H1 (cell line): ENCODE measurements around the gene PCID2.

ENCODE experiments used
- ASH2L ChIP-seq: fragments of 200-600, 300-600 bp; sonication (generic); IDR thresholded peaks from one replicate; pipeline ENCODE4 v1.7.1; 2017; ENCODE audit warnings: low read length
- BCL11A ChIP-seq, 2 experiments: IDR thresholded peaks; one replicate each; pipeline ENCODE4 v1.6.1; 2011; ENCODE audit warnings: low read depth in 2 of 2, low read length in 2 of 2, mild to moderate bottlenecking in 2 of 2
- CEBPB ChIP-seq: IDR thresholded peaks from 2 replicates; pipeline ENCODE4 v1.6.1; 2012; ENCODE audit warnings: low read depth, low read length
- EP300 ChIP-seq, 2 experiments: IDR thresholded peaks; 1 replicate in 1 of 2; 2 replicates in 1 of 2; pipeline ENCODE4 v1.6.1; 2011 to 2012; ENCODE audit warnings: low read depth in 2 of 2, low read length in 2 of 2, mild to moderate bottlenecking in 2 of 2, borderline replicate concordance in 1 of 2, inconsistent platforms in 1 of 2, moderate library complexity in 1 of 2
- EZH2 ChIP-seq: fragments of 200-600 bp; sonication (generic); IDR thresholded peaks from 2 replicates; pipeline ENCODE4 v1.7.1; 2012; ENCODE audit warnings: low read depth, mild to moderate bottlenecking, moderate library complexity, low read length, inconsistent platforms; ENCODE audit not compliant: severe bottlenecking
- POLR2A ChIP-seq, 2 experiments: IDR thresholded peaks; 1 replicate in 1 of 2; 2 replicates in 1 of 2; pipeline ENCODE4 v1.6.1; 2011; ENCODE audit warnings: low read depth in 2 of 2, low read length in 2 of 2, mild to moderate bottlenecking in 2 of 2; ENCODE audit errors: control extremely low read depth in 1 of 2
- POLR2AphosphoS5 ChIP-seq: IDR thresholded peaks from 2 replicates; pipeline ENCODE4 v1.6.1; 2011; ENCODE audit warnings: low read depth, low read length
- RAD21 ChIP-seq, 2 experiments: IDR thresholded peaks in 1 of 2; conservative IDR thresholded peaks in 1 of 2; 2 replicates each; pipeline ENCODE4 v1.6.1; 2011; ENCODE audit warnings: low read depth in 2 of 2, low read length in 2 of 2, improper control_type of control experiment in 1 of 2, inconsistent platforms in 1 of 2, mild to moderate bottlenecking in 1 of 2, moderate library complexity in 1 of 2
- RFX5 ChIP-seq: IDR thresholded peaks from 2 replicates; pipeline ENCODE4 v1.6.1; 2011; ENCODE audit warnings: low read depth, low read length, improper control_type of control experiment, borderline replicate concordance
- TF ChIP-seq, protein P1 (sequence below): IDR thresholded peaks from 2 replicates; pipeline ENCODE4 v1.6.1; 2011; ENCODE audit warnings: low read length, improper control_type of control experiment
- TF ChIP-seq, protein P2 (sequence below), 3 experiments: IDR thresholded peaks; 1 replicate in 2 of 3; 2 replicates in 1 of 3; pipeline versions ENCODE4 v1.5.1 to v1.6.1; 2011; ENCODE audit warnings: low read length in 3 of 3, mild to moderate bottlenecking in 3 of 3, inconsistent platforms in 2 of 3, low read depth in 1 of 3, moderate library complexity in 1 of 3; ENCODE audit not compliant: insufficient read depth in 1 of 3; ENCODE audit errors: control extremely low read depth in 1 of 3
- TF ChIP-seq, protein P3 (sequence below): IDR thresholded peaks from 2 replicates; pipeline ENCODE4 v1.6.1; 2012; ENCODE audit warnings: inconsistent platforms
- TF ChIP-seq, protein P4 (sequence below): IDR thresholded peaks from 2 replicates; pipeline ENCODE4 v1.6.1; 2012; ENCODE audit warnings: inconsistent platforms

DNA sequence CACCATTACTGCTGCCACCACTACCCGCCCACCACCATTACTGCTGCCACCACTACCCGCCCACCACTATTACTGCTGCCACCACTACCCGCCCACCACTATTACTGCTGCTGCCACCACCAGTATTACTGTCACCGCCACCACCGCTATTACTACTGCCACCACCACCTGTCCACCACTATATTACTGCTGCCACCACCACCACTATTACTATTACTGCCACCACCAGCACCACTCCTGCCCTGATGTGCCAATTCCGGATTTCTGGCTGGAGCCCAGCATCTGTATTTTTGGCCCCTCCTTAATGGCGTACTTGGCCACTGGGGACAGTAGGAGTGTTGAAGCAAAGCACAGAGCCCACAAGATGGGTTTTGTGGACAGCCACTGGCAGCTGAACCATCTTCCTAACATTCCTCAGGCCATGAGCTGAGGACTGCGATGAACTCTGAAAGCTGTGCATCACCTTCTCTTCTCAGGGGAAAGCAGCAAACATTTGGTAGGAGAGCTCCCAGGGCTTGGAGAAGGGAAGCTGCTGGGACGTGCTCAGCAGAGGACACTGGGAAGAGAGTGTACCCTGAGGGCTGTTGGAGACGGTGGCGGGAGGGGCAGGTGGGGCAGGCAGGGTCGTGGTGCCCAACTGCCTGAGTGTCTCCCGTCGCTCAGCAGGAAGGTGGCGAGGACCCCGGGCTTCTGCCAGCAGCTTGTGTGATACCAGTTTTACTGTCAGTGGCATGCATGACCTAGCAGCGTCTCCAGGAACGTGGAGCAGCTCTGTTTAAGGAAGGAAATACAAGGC, 23.9 kb upstream of the PCID2 start:
- TF ChIP-seq RFX5 (no peak), POLR2A (IDR thresholded peaks at IDR 0.05; ENCODE audit: control extremely low read depth in 1 of 2, low read depth in 2 of 2, low read length in 2 of 2) (no peak), POLR2AphosphoS5 (peak; percentile 18; the same call in 1 of the 2 replicates), RAD21 (IDR thresholded peaks at IDR 0.05 in 1 of 2, conservative IDR thresholded peaks at IDR 0.05 in 1 of 2; ENCODE audit: low read depth in 2 of 2, low read length in 2 of 2) (no peak), CEBPB (no peak), EZH2 (no peak), BCL11A (IDR thresholded peaks at IDR 0.05; ENCODE audit: low read depth in 2 of 2, low read length in 2 of 2) (no peak), ASH2L (no peak), EP300 (IDR thresholded peaks at IDR 0.05; ENCODE audit: borderline replicate concordance in 1 of 2, low read depth in 2 of 2, low read length in 2 of 2) (no peak)
- TF ChIP-seq, protein P1, sequence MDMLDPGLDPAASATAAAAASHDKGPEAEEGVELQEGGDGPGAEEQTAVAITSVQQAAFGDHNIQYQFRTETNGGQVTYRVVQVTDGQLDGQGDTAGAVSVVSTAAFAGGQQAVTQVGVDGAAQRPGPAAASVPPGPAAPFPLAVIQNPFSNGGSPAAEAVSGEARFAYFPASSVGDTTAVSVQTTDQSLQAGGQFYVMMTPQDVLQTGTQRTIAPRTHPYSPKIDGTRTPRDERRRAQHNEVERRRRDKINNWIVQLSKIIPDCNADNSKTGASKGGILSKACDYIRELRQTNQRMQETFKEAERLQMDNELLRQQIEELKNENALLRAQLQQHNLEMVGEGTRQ, result no peak
- TF ChIP-seq, protein P2, sequence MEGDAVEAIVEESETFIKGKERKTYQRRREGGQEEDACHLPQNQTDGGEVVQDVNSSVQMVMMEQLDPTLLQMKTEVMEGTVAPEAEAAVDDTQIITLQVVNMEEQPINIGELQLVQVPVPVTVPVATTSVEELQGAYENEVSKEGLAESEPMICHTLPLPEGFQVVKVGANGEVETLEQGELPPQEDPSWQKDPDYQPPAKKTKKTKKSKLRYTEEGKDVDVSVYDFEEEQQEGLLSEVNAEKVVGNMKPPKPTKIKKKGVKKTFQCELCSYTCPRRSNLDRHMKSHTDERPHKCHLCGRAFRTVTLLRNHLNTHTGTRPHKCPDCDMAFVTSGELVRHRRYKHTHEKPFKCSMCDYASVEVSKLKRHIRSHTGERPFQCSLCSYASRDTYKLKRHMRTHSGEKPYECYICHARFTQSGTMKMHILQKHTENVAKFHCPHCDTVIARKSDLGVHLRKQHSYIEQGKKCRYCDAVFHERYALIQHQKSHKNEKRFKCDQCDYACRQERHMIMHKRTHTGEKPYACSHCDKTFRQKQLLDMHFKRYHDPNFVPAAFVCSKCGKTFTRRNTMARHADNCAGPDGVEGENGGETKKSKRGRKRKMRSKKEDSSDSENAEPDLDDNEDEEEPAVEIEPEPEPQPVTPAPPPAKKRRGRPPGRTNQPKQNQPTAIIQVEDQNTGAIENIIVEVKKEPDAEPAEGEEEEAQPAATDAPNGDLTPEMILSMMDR (IDR thresholded peaks at IDR 0.05; ENCODE audit: control extremely low read depth in 1 of 3, insufficient read depth in 1 of 3, low read depth in 1 of 3, low read length in 3 of 3), result no peak
- TF ChIP-seq, protein P3, sequence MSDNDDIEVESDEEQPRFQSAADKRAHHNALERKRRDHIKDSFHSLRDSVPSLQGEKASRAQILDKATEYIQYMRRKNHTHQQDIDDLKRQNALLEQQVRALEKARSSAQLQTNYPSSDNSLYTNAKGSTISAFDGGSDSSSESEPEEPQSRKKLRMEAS, result no peak
- TF ChIP-seq, protein P4, sequence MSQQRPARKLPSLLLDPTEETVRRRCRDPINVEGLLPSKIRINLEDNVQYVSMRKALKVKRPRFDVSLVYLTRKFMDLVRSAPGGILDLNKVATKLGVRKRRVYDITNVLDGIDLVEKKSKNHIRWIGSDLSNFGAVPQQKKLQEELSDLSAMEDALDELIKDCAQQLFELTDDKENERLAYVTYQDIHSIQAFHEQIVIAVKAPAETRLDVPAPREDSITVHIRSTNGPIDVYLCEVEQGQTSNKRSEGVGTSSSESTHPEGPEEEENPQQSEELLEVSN, result no peak
